Spleen (tissue), 7 donors: Measurements from ENCODE around the gene TRIM43.
"Not testable (repeated sequence)": the region's sequence is repeated elsewhere in the genome, so short reads cannot be mapped to it uniquely, and the experiment has no call there.

Experiments used
- CTCF ChIP-seq, 11 experiments: fragments of 200-600 bp in 7 of 11; fragments of 450-650 bp in 4 of 11; sonication (generic) in 4 of 11; IDR thresholded peaks in 8 of 11; conservative IDR thresholded peaks in 3 of 11; 1 replicate in 7 of 11; 2 replicates in 4 of 11; pipeline versions ENCODE4 v1.4.0 to v1.8.0; 2016 to 2021; ENCODE audit warnings: antibody characterized with exemption in 11 of 11, inconsistent platforms in 4 of 11, mild to moderate bottlenecking in 1 of 11
- POLR2A ChIP-seq, 3 donors: fragments of 450-650 bp; IDR thresholded peaks; one replicate each; pipeline ENCODE4 v1.5.1; 2017; ENCODE audit warnings: antibody characterized with exemption in 3 of 3, mild to moderate bottlenecking in 1 of 3
- POLR2AphosphoS5 ChIP-seq, 3 donors: sonication (generic); formaldehyde crosslinking; IDR thresholded peaks; one replicate each; pipeline ENCODE4 v1.5.1; 2017; ENCODE audit warnings: antibody characterized with exemption in 3 of 3
- donor health status: DM: no; HTN: no; CAD: no; lungs with moderate emphysema.
- donor health status: DM: no; HTN: no; CAD: no.
- donor health status: DM: no; HTN: no; CAD: no.

- TF ChIP-seq CTCF (IDR thresholded peaks at IDR 0.05 in 8 of 11, conservative IDR thresholded peaks at IDR 0.05 in 3 of 11); POLR2A (IDR thresholded peaks at IDR 0.05); POLR2AphosphoS5 (IDR thresholded peaks at IDR 0.05): not testable (repeated sequence)
These were observed 21.2 kb downstream of the TRIM43 start for GRCh38 chr2:95613048-95613447.
